ENCODE results near the gene USP14. TPM values are rescaled to one million over a fixed set of nuclear protein-coding genes. Genes with fewer than 3 reads are reported as not detected.

USP14 gene
- total RNA-seq, 1 experiment from 2014 or later: 56.1 TPM

DNA sequence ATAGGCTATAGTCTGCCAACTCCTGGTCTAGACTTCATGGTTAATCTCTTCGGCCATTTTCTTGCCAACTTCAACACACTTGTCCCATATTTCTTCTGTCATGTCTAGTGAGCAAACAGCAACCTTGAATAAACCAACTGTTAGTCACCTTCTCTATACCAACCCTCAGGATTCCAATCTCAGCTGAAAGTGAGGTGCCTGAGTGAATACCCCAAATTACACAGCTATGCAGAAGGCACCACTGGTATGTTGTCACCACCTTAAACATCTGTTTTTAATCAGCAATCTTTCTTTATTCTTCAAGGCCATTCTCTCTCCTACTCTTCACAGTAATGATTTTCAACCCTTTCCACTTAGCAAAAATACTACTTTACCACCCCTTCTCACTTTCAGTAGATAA lies 70.2 kb downstream of the USP14 start:
- ChIA-PET POLR2A (no interaction called here), RAD21 (ENCODE audit: low non-redundant PET in 1 of 2, low total read pairs in 2 of 2, uncharacterized antibody in 2 of 2, unreplicated experiment in 2 of 2) (no interaction called here), CTCF (no interaction called here)
- Histone ChIP-seq H3K9me3 (ENCODE audit: control insufficient read depth in 1 of 2, insufficient read depth in 1 of 2, low read depth in 1 of 2, low read length in 2 of 2) (no peaks in the 10 kb centered on the region), H3K27me3 (ENCODE audit: insufficient read depth, low read length) (no peaks in the 10 kb centered on the region), H4K20me1 (ENCODE audit: insufficient read depth) (no peaks in the 10 kb centered on the region), H3K4me2 (ENCODE audit: low read length) (no peak overlapping the region), H3K9ac (ENCODE audit: low read length) (no peak overlapping the region), H3K36me3 (ENCODE audit: control insufficient read depth in 1 of 2, insufficient read depth in 2 of 2, low read length in 2 of 2) (no peaks in the 10 kb centered on the region), H2AFZ (ENCODE audit: low read depth, low read length, poor library complexity, severe bottlenecking) (no peak overlapping the region), H3K4me3 (replicated peaks in 1 of 2; ENCODE audit: low read depth in 1 of 2, low read length in 2 of 2) (no peak overlapping the region), H3K27ac (ENCODE audit: low read depth, low read length) (no peak overlapping the region), H3K9me2 (ENCODE audit: insufficient read depth) (no peaks in the 10 kb centered on the region), H3K79me2 (ENCODE audit: insufficient read depth, low read length) (no peaks in the 10 kb centered on the region), H3K4me1 (ENCODE audit: control insufficient read depth in 1 of 2, insufficient read depth in 2 of 2, low read length in 2 of 2) (no peaks in the 10 kb centered on the region)
- TF ChIP-seq ZBTB33 (IDR thresholded peaks at IDR 0.05; ENCODE audit: extremely low read depth, insufficient replicate concordance, low read length) (no peak), ZNF274 (IDR thresholded peaks at IDR 0.05; ENCODE audit: low read depth, low read length) (no peak), RAD21 (IDR thresholded peaks at IDR 0.05; ENCODE audit: low read depth) (no peak), YY1 (IDR thresholded peaks at IDR 0.05; ENCODE audit: extremely low read depth, insufficient replicate concordance, low read depth, low read length) (no peak), CBX3 (IDR thresholded peaks at IDR 0.05; ENCODE audit: low read depth) (no peak), EGR1 (IDR thresholded peaks at IDR 0.05; ENCODE audit: low read depth) (no peak), SIN3A (IDR thresholded peaks at IDR 0.05; ENCODE audit: low read depth) (no peak), POLR2A (IDR thresholded peaks at IDR 0.05; ENCODE audit: borderline replicate concordance, extremely low read depth, insufficient read depth, insufficient read length) (no peak), TCF7L2 (IDR thresholded peaks at IDR 0.05; ENCODE audit: borderline replicate concordance, extremely low read depth, insufficient read depth, insufficient read length) (no peak), CEBPB (IDR thresholded peaks at IDR 0.05; ENCODE audit: low read depth) (no peak), EZH2phosphoT487 (IDR thresholded peaks at IDR 0.05; ENCODE audit: borderline replicate concordance) (no peak), ZFX (IDR thresholded peaks at IDR 0.05) (no peak), SRF (IDR thresholded peaks at IDR 0.05; ENCODE audit: low read depth) (no peak)
- TF ChIP-seq, protein P1, sequence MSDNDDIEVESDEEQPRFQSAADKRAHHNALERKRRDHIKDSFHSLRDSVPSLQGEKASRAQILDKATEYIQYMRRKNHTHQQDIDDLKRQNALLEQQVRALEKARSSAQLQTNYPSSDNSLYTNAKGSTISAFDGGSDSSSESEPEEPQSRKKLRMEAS (IDR thresholded peaks at IDR 0.05): no peak
- no peak for DNase-seq (ENCODE audit: low read depth, low spot score)
- ATAC-seq: no peak
- intact Hi-C loops (cut with micrococcal nuclease): no loop called here
- BruUV-seq (replicated peaks): no TSS peak
